PC-9 (cell line): Measurements from ENCODE around the gene TP53.

Source experiments
- EZH2 ChIP-seq: fragments of 200-600 bp; sonication (generic); IDR thresholded peaks from 2 replicates; pipeline ENCODE4 v1.8.0; 2017; ENCODE audit warnings: antibody characterized with exemption, low read depth
- TF ChIP-seq, protein P1 (sequence below): fragments of 200-600 bp; sonication (generic); conservative IDR thresholded peaks from 2 replicates; pipeline ENCODE4 v1.6.1; 2017; ENCODE audit warnings: mixed run types, antibody characterized with exemption, mild to moderate bottlenecking, moderate library complexity

DNA sequence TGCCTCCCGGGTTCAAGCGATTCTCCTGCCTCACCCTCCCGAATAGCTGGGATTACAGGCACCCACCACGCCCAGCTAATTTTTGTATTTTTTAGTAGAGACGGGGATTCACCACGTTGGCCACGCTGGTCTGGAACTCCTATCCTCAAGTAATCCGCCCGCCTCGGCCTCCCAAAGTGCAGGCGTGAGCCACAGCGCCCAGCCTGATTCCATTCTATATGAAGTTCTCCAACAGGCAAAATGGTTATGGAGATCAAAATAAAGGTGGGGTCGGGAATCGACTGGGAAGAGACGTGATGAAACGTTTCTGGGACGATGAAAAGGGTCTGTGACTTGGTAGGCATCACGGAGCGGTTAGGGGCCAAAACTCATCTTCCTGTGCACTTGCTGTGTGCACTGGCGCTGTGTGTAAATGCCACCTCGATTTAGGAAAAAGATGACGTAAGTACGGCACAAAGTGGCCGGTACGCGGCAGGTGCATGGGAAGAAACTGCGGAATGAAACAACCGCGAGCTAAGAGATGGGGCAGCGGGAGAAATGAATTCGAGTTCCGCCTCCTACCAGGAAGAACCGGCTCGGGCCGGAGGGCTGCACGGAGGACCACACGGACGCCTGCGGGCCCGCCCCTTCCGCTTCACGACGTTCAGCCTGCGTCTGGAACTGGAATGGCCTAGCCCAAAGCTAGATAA, 1.6 kb downstream of the TP53 start:
- TF ChIP-seq, protein P1, sequence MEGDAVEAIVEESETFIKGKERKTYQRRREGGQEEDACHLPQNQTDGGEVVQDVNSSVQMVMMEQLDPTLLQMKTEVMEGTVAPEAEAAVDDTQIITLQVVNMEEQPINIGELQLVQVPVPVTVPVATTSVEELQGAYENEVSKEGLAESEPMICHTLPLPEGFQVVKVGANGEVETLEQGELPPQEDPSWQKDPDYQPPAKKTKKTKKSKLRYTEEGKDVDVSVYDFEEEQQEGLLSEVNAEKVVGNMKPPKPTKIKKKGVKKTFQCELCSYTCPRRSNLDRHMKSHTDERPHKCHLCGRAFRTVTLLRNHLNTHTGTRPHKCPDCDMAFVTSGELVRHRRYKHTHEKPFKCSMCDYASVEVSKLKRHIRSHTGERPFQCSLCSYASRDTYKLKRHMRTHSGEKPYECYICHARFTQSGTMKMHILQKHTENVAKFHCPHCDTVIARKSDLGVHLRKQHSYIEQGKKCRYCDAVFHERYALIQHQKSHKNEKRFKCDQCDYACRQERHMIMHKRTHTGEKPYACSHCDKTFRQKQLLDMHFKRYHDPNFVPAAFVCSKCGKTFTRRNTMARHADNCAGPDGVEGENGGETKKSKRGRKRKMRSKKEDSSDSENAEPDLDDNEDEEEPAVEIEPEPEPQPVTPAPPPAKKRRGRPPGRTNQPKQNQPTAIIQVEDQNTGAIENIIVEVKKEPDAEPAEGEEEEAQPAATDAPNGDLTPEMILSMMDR: no peak
- no peak for TF ChIP-seq EZH2
